Chondrocyte (in vitro differentiated cells): Measurements from ENCODE around the gene INF2. TPM values are rescaled to one million over a fixed set of nuclear protein-coding genes. Genes with fewer than 3 reads are reported as not detected.

Experiments used
- DNase-seq: peaks from one replicate; pipeline ENCODE4 v3.0.0; 2021; ENCODE audit warnings: mixed read lengths, low spot score
- H3K27ac Mint-ChIP-seq: one replicate; pipeline ENCODE4 v1.8.0; 2021; ENCODE audit warnings: mild to moderate bottlenecking, moderate library complexity, mixed read lengths; ENCODE audit not compliant: unreplicated experiment
- H3K27me3 Mint-ChIP-seq: 2 replicates; pipeline ENCODE4 v1.8.0; 2021; ENCODE audit warnings: low read depth, mixed read lengths
- H3K36me3 Mint-ChIP-seq: 2 replicates; pipeline ENCODE4 v1.8.0; 2021; ENCODE audit warnings: low read depth, mixed read lengths
- H3K4me1 Mint-ChIP-seq: 2 replicates; pipeline ENCODE4 v1.8.0; 2021; ENCODE audit warnings: low read depth, mild to moderate bottlenecking, mixed read lengths
- H3K4me3 Mint-ChIP-seq: one replicate; pipeline ENCODE4 v1.8.0; 2021; ENCODE audit warnings: mild to moderate bottlenecking, moderate library complexity, mixed read lengths; ENCODE audit not compliant: unreplicated experiment
- H3K9me3 Mint-ChIP-seq: 2 replicates; pipeline ENCODE4 v1.8.0; 2021; ENCODE audit warnings: low read depth, mixed read lengths
- CTCF ChIP-seq: fragments of 200-600 bp; sonication (generic); IDR thresholded peaks from 2 replicates; pipeline ENCODE4 v1.5.0; 2021; ENCODE audit warnings: antibody characterized with exemption, mild to moderate bottlenecking, moderate library complexity
- total RNA-seq: library from RNA; stranded (reverse); gene quantifications from 3 replicates; pipeline ENCODE4 v1.2.1, GENCODE V29; 2021

INF2 gene
- total RNA-seq, 1 donor from 2014 or later = 117 TPM

GRCh38 chr14:104676694-104677511 lies 12.5 kb upstream of the INF2 start:
- H3K9me3 Mint-ChIP-seq = no peaks in the 10 kb centered on the region
- no peak overlapping the region for H3K4me3 Mint-ChIP-seq
- no peaks in the 10 kb centered on the region for H3K36me3 Mint-ChIP-seq
- no peaks in the 10 kb centered on the region for H3K27me3 Mint-ChIP-seq
- no peak overlapping the region for H3K27ac Mint-ChIP-seq
- peaks cover 34% of the 10 kb centered on the region for H3K4me1 Mint-ChIP-seq
- no peak for TF ChIP-seq CTCF
- no peak for DNase-seq

- H3K9me3 Mint-ChIP-seq = no peaks in the 10 kb centered on the region
- H3K27ac Mint-ChIP-seq = peak overlapping the region; percentile 87
- no peaks in the 10 kb centered on the region for H3K36me3 Mint-ChIP-seq
- no peak for DNase-seq
- no peaks in the 10 kb centered on the region for H3K27me3 Mint-ChIP-seq
- H3K4me3 Mint-ChIP-seq = peak overlapping the region; percentile 68
- H3K4me1 Mint-ChIP-seq = peaks cover 43% of the 10 kb centered on the region
- TF ChIP-seq CTCF = no peak
Observed at GRCh38 chr14:104677512-104678332, 11.7 kb upstream of the INF2 start.

GRCh38 chr14:104678346-104678745 lies 11.1 kb upstream of the INF2 start:
- Mint-ChIP-seq H3K27me3 (no peaks in the 10 kb centered on the region), H3K4me3 (peak overlapping the region; percentile 68), H3K9me3 (no peaks in the 10 kb centered on the region), H3K36me3 (no peaks in the 10 kb centered on the region), H3K4me1 (peaks cover 48% of the 10 kb centered on the region), H3K27ac (peak overlapping the region; percentile 87)
- no peak for TF ChIP-seq CTCF
- no peak for DNase-seq

- peak overlapping the region; percentile 87 for H3K27ac Mint-ChIP-seq
- peak overlapping the region; percentile 68 for H3K4me3 Mint-ChIP-seq
- DNase-seq = no peak
- no peaks in the 10 kb centered on the region for H3K9me3 Mint-ChIP-seq
- no peak for TF ChIP-seq CTCF
- peaks cover 52% of the 10 kb centered on the region for H3K4me1 Mint-ChIP-seq
- H3K36me3 Mint-ChIP-seq = no peaks in the 10 kb centered on the region
- no peaks in the 10 kb centered on the region for H3K27me3 Mint-ChIP-seq
Observed at GRCh38 chr14:104678901-104679705, 10.3 kb upstream of the INF2 start.
